Measurements from ENCODE around the gene FNDC3B. TPM values are rescaled to one million over a fixed set of nuclear protein-coding genes. Genes with fewer than 3 reads are reported as not detected.

FNDC3B gene
- total and polyA plus RNA-seq, 5 donors from 2014 or later, result 6.8 to 31.8 (median 11.7) TPM

GRCh38 chr3:172126741-172127140 is 87.4 kb downstream of the FNDC3B start:
- Histone ChIP-seq H3K27ac (ENCODE audit: insufficient read depth, low read length, poor library complexity, severe bottlenecking) (no peak overlapping the region), H3K4me3 (ENCODE audit: low read depth, low read length) (no peak overlapping the region), H3K4me1 (ENCODE audit: control insufficient read depth, insufficient read depth, low read length, poor library complexity, severe bottlenecking) (peaks cover 13% of the 10 kb centered on the region), H3K9me3 (ENCODE audit: control insufficient read depth in 2 of 2, low read length in 2 of 2) (no peaks in the 10 kb centered on the region), H3K36me3 (ENCODE audit: control insufficient read depth, insufficient read depth, low read length) (no peaks in the 10 kb centered on the region), H3K27me3 (ENCODE audit: control insufficient read depth, insufficient read depth, low read length) (no peaks in the 10 kb centered on the region)
- H3K4me3 Mint-ChIP-seq, result peak overlapping the region in 1 of 4 donors; percentile 25
- DNase-seq, result no peak
- H3K27ac Mint-ChIP-seq, result no peak overlapping the region
- no peaks in the 10 kb centered on the region for H3K9me3 Mint-ChIP-seq
- H3K27me3 Mint-ChIP-seq, result no peaks in the 10 kb centered on the region
- peaks cover 27% of the 10 kb centered on the region for H3K36me3 Mint-ChIP-seq
- H3K4me1 Mint-ChIP-seq, result peaks cover 11 to 45% (median 28%) of the 10 kb centered on the region in 4 donors
- no peak for ATAC-seq (ENCODE audit: low read depth in 2 of 2)

DNA sequence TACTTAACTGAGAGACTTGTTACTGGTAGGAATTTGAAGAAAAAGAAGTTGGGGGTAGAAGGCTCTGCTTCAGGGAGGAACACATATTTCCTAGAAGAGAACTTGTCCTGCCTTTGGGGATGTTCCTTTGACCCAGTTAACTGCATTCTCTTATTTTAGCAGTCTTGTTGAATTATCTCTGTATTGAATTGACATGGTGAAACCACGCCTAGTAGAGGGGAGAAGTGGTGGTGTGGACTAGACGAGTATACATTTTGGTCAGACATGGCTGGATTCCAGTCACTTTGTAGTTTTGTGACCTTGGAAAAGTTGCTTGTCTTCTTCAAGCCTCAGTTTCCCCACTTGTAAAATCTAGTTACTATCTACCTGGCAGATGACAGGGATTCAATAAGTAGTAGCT is 87.8 kb downstream of the FNDC3B start:
- H3K27me3 ChIP-seq (ENCODE audit: control insufficient read depth, insufficient read depth, low read length), result no peaks in the 10 kb centered on the region
- Mint-ChIP-seq H3K27me3 (no peaks in the 10 kb centered on the region), H3K36me3 (peaks cover 26% of the 10 kb centered on the region), H3K9me3 (peaks cover 0 to 1% (median 0%) of the 10 kb centered on the region in 7 donors), H3K4me1 (peaks cover 15 to 48% (median 32%) of the 10 kb centered on the region in 4 donors), H3K27ac (no peak overlapping the region), H3K4me3 (no peak overlapping the region)
- no peaks in the 10 kb centered on the region for H3K9me3 ChIP-seq (ENCODE audit: control insufficient read depth in 2 of 2, low read length in 2 of 2)
- ATAC-seq (ENCODE audit: low read depth in 2 of 2), result no peak
- peaks cover 17% of the 10 kb centered on the region for H3K4me1 ChIP-seq (ENCODE audit: control insufficient read depth, insufficient read depth, low read length, poor library complexity, severe bottlenecking)
- no peak for DNase-seq
- no peak overlapping the region for H3K27ac ChIP-seq (ENCODE audit: insufficient read depth, low read length, poor library complexity, severe bottlenecking)
- H3K4me3 ChIP-seq (ENCODE audit: low read depth, low read length), result no peak overlapping the region
- H3K36me3 ChIP-seq (ENCODE audit: control insufficient read depth, insufficient read depth, low read length), result no peaks in the 10 kb centered on the region

DNA sequence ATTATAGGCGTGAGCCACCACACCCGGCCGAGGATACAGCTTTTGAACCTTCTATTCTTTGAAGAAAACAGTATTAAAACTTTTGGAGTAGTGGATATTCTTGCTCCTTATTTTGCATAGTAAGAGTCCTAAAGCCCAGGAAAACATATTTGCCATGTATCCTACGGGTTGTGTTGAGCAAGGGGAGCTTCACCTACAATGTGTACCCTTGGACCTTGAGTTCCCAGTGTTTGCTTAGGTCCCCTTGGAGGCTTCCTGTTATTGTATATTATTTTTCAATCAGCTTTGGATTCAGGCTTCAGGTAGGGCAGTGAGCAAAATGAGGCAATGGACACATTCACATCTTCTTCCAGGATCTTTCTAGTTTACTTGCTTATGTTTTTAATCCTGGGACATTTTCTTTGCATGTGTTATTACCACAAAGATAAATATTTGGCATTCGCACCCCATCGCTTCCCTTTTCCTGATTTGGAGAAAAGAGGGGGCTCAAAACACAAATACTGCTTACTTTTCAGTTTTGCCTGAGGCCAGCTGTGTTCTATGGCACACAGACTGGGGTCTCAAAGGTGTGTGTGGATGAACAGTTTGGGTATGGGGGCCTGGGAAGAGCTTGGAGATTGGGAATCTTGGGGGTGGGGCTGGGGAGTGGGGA is 88.7 kb downstream of the FNDC3B start:
- H3K4me1 Mint-ChIP-seq, result peaks cover 16 to 49% (median 36%) of the 10 kb centered on the region in 4 donors
- no peak for ATAC-seq (ENCODE audit: low read depth in 2 of 2)
- no peaks in the 10 kb centered on the region for H3K36me3 ChIP-seq (ENCODE audit: control insufficient read depth, insufficient read depth, low read length)

GRCh38 chr3:172128858-172129257 is 89.5 kb downstream of the FNDC3B start:
- Histone ChIP-seq H3K36me3 (ENCODE audit: control insufficient read depth, insufficient read depth, low read length) (no peaks in the 10 kb centered on the region), H3K9me3 (ENCODE audit: control insufficient read depth in 2 of 2, low read length in 2 of 2) (no peaks in the 10 kb centered on the region), H3K4me1 (ENCODE audit: control insufficient read depth, insufficient read depth, low read length, poor library complexity, severe bottlenecking) (peaks cover 27% of the 10 kb centered on the region), H3K4me3 (ENCODE audit: low read depth, low read length) (no peak overlapping the region), H3K27me3 (ENCODE audit: control insufficient read depth, insufficient read depth, low read length) (no peaks in the 10 kb centered on the region), H3K27ac (ENCODE audit: insufficient read depth, low read length, poor library complexity, severe bottlenecking) (no peak overlapping the region)
- Mint-ChIP-seq H3K9me3 (peaks cover 0 to 1% (median 0%) of the 10 kb centered on the region in 7 donors), H3K4me3 (peak overlapping the region in 1 of 4 donors; percentile 3), H3K27me3 (no peaks in the 10 kb centered on the region), H3K27ac (no peak overlapping the region), H3K4me1 (peaks cover 24 to 57% (median 43%) of the 10 kb centered on the region in 4 donors), H3K36me3 (peaks cover 24% of the 10 kb centered on the region)
- ATAC-seq (ENCODE audit: low read depth in 2 of 2), result no peak
- no peak for DNase-seq

More for the DNA sequence above, 88.7 kb downstream of the FNDC3B start:
- no peaks in the 10 kb centered on the region for H3K27me3 ChIP-seq (ENCODE audit: control insufficient read depth, insufficient read depth, low read length)
- DNase-seq, result no peak
- peaks cover 22% of the 10 kb centered on the region for H3K4me1 ChIP-seq (ENCODE audit: control insufficient read depth, insufficient read depth, low read length, poor library complexity, severe bottlenecking)
- Mint-ChIP-seq H3K36me3 (peaks cover 24% of the 10 kb centered on the region), H3K27ac (no peak overlapping the region), H3K27me3 (no peaks in the 10 kb centered on the region), H3K9me3 (peaks cover 0 to 1% (median 0%) of the 10 kb centered on the region in 7 donors), H3K4me3 (peak overlapping the region in 1 of 4 donors; percentile 25)
- no peak overlapping the region for H3K4me3 ChIP-seq (ENCODE audit: low read depth, low read length)
- H3K9me3 ChIP-seq (ENCODE audit: control insufficient read depth in 2 of 2, low read length in 2 of 2), result no peaks in the 10 kb centered on the region
- H3K27ac ChIP-seq (ENCODE audit: insufficient read depth, low read length, poor library complexity, severe bottlenecking), result no peak overlapping the region

DNA sequence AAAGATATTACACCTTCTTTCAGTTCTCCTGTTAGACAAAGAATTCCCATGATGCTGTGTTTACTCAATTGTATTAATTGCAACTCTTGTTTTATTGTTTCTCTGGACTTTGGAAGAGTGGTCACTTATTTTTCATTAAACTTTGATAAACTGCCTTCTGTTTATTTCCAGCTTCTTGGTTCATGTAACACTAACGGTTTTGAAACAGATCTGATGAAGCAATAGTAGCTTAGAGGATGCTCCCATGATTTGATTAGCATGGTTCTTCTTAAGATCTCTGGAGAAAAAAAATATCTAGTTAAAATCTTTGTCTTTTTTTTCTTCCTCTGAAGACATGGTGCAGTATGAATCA is 90.1 kb downstream of the FNDC3B start:
- H3K9me3 ChIP-seq (ENCODE audit: control insufficient read depth in 2 of 2, low read length in 2 of 2), result no peaks in the 10 kb centered on the region
- no peaks in the 10 kb centered on the region for H3K27me3 ChIP-seq (ENCODE audit: control insufficient read depth, insufficient read depth, low read length)
- no peak for ATAC-seq (ENCODE audit: low read depth in 2 of 2)
- no peaks in the 10 kb centered on the region for H3K27me3 Mint-ChIP-seq
- H3K4me3 ChIP-seq (ENCODE audit: low read depth, low read length), result peak overlapping the region; percentile 46
- peaks cover 27% of the 10 kb centered on the region for H3K36me3 Mint-ChIP-seq
- H3K4me3 Mint-ChIP-seq, result peak overlapping the region; percentile 3 to 49 (median 33)
- no peak for DNase-seq
- peak overlapping the region; percentile 64 for H3K27ac ChIP-seq (ENCODE audit: insufficient read depth, low read length, poor library complexity, severe bottlenecking)
- H3K9me3 Mint-ChIP-seq, result peaks cover 0 to 1% (median 0%) of the 10 kb centered on the region in 7 donors
- H3K36me3 ChIP-seq (ENCODE audit: control insufficient read depth, insufficient read depth, low read length), result no peaks in the 10 kb centered on the region
- peaks cover 33% of the 10 kb centered on the region for H3K4me1 ChIP-seq (ENCODE audit: control insufficient read depth, insufficient read depth, low read length, poor library complexity, severe bottlenecking)
- H3K27ac Mint-ChIP-seq, result peak overlapping the region; percentile 5 to 89 (median 67)
- peaks cover 30 to 63% (median 48%) of the 10 kb centered on the region in 4 donors for H3K4me1 Mint-ChIP-seq

GRCh38 chr3:172129850-172130716 is 90.7 kb downstream of the FNDC3B start:
- Mint-ChIP-seq H3K27ac (peak overlapping the region; percentile 87 to 89 (median 89)), H3K4me3 (peak overlapping the region; percentile 39 to 73 (median 56)), H3K9me3 (peaks cover 0 to 1% (median 0%) of the 10 kb centered on the region in 7 donors), H3K27me3 (no peaks in the 10 kb centered on the region), H3K4me1 (peaks cover 32 to 66% (median 53%) of the 10 kb centered on the region in 4 donors), H3K36me3 (peaks cover 24% of the 10 kb centered on the region)
- no peaks in the 10 kb centered on the region for H3K36me3 ChIP-seq (ENCODE audit: control insufficient read depth, insufficient read depth, low read length)
- peak; percentile 61 to 64 for ATAC-seq (ENCODE audit: low read depth in 2 of 2)
- no peaks in the 10 kb centered on the region for H3K27me3 ChIP-seq (ENCODE audit: control insufficient read depth, insufficient read depth, low read length)
- H3K27ac ChIP-seq (ENCODE audit: insufficient read depth, low read length, poor library complexity, severe bottlenecking), result peak overlapping the region; percentile 64
- peak overlapping the region; percentile 46 for H3K4me3 ChIP-seq (ENCODE audit: low read depth, low read length)
- peak; percentile 50 to 73 (median 55) for DNase-seq
- no peaks in the 10 kb centered on the region for H3K9me3 ChIP-seq (ENCODE audit: control insufficient read depth in 2 of 2, low read length in 2 of 2)
- H3K4me1 ChIP-seq (ENCODE audit: control insufficient read depth, insufficient read depth, low read length, poor library complexity, severe bottlenecking), result peaks cover 39% of the 10 kb centered on the region

DNA sequence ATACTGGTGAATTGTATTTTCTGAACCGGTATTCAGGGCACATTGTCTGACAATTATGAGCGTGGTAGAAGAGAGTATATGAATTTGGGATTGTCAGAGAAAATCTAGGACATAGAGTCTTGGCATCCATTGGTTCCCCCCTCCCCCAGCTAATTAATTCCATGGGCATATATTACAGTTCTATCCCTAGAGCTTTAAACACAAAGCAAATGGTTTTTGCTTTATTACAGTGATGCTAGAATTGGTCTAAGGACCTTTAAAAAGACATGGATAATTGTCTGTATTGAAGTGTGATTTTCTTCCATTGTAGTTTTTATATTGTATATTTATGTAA is 91.3 kb downstream of the FNDC3B start:
- H3K4me3 Mint-ChIP-seq, result peak overlapping the region in 3 of 4 donors; percentile 11 to 73 (median 39)

More for the DNA sequence above, 91.3 kb downstream of the FNDC3B start:
- no peaks in the 10 kb centered on the region for H3K27me3 ChIP-seq (ENCODE audit: control insufficient read depth, insufficient read depth, low read length)
- Mint-ChIP-seq H3K4me1 (peaks cover 32 to 69% (median 58%) of the 10 kb centered on the region in 4 donors), H3K27me3 (no peaks in the 10 kb centered on the region), H3K36me3 (peaks cover 27% of the 10 kb centered on the region), H3K27ac (peak overlapping the region; percentile 87 to 89 (median 89)), H3K9me3 (peaks cover 0 to 1% (median 0%) of the 10 kb centered on the region in 7 donors)
- H3K4me3 ChIP-seq (ENCODE audit: low read depth, low read length), result peak overlapping the region; percentile 35
- H3K36me3 ChIP-seq (ENCODE audit: control insufficient read depth, insufficient read depth, low read length), result no peaks in the 10 kb centered on the region
- H3K4me1 ChIP-seq (ENCODE audit: control insufficient read depth, insufficient read depth, low read length, poor library complexity, severe bottlenecking), result peaks cover 45% of the 10 kb centered on the region
- ATAC-seq (ENCODE audit: low read depth in 2 of 2), result no peak
- peak overlapping the region; percentile 64 for H3K27ac ChIP-seq (ENCODE audit: insufficient read depth, low read length, poor library complexity, severe bottlenecking)
- no peaks in the 10 kb centered on the region for H3K9me3 ChIP-seq (ENCODE audit: control insufficient read depth in 2 of 2, low read length in 2 of 2)
- DNase-seq, result no peak
